B cell (primary cell): ENCODE data around the gene C1orf105. TPM values are rescaled to one million over a fixed set of nuclear protein-coding genes. Genes with fewer than 3 reads are reported as not detected.

Experiments used
- ATAC-seq: fragments of 200-7000 bp; cut with Tn5 transposase; one replicate; pipeline ENCODE4 v1.10.0; 2021; ENCODE audit warnings: low read depth, mild to moderate bottlenecking, moderate number of reproducible peaks, moderate library complexity
- CTCF ChIA-PET: fragments of 350-600 bp; sonication (Branson Sonifier 250); formaldehyde crosslinking; loops from one replicate; lab custom pipeline; 2021; ENCODE audit warnings: antibody characterized with exemption, inconsistent platforms; lab: Charles Lee
- POLR2A ChIA-PET: fragments of 350-600 bp; sonication (Branson Sonifier 250); formaldehyde crosslinking; loops from one replicate; lab custom pipeline; 2021; ENCODE audit warnings: antibody characterized with exemption; lab: Charles Lee
- DNase-seq: peaks from one replicate; pipeline ENCODE4 v3.0.0; 2013
- H2AFZ ChIP-seq: 2 replicates; pipeline ENCODE4 v1.6.1; 2012; ENCODE audit warnings: mild to moderate bottlenecking, low read depth, low read length; ENCODE audit not compliant: insufficient read depth, poor library complexity, severe bottlenecking
- H3K27ac ChIP-seq, 2 donors: 1 replicate in 1 of 2; 2 replicates in 1 of 2; pipeline ENCODE4 v1.5.1; 2012 to 2013; ENCODE audit warnings: low read length in 2 of 2, mild to moderate bottlenecking in 2 of 2, moderate library complexity in 1 of 2
- H3K27me3 ChIP-seq, 4 experiments: fragments of 200-600 bp in 1 of 4; sonication (generic) in 1 of 4; replicated peaks in 1 of 4; 1 replicate in 2 of 4; 2 replicates in 2 of 4; pipeline versions ENCODE4 v1.6.1 to v1.7.0; 2013 to 2016; ENCODE audit warnings: low read length in 3 of 4, mild to moderate bottlenecking in 2 of 4, mixed read lengths in 1 of 4, moderate library complexity in 1 of 4; ENCODE audit not compliant: insufficient read depth in 4 of 4, control insufficient read depth in 3 of 4; ENCODE audit errors: control extremely low read depth in 1 of 4
- H3K36me3 ChIP-seq, 2 experiments: replicated peaks in 1 of 2; 1 replicate in 1 of 2; 2 replicates in 1 of 2; pipeline versions ENCODE4 v1.6.1 to v1.7.1; 2013; ENCODE audit warnings: low read length in 1 of 2; ENCODE audit not compliant: insufficient read depth in 2 of 2, control insufficient read depth in 1 of 2; ENCODE audit errors: control extremely low read depth in 1 of 2, extremely low read depth in 1 of 2
- H3K4me1 ChIP-seq, 2 donors: fragments of 200-600 bp in 1 of 2; sonication (generic) in 1 of 2; 1 replicate in 1 of 2; 2 replicates in 1 of 2; pipeline versions ENCODE4 v1.5.1 to v1.6.1; 2013 to 2017; ENCODE audit warnings: low read length in 2 of 2; ENCODE audit not compliant: control insufficient read depth in 2 of 2, insufficient read depth in 2 of 2
- H3K4me2 ChIP-seq: replicated peaks from 2 replicates; pipeline ENCODE3; 2012; ENCODE audit warnings: mild to moderate bottlenecking, low read depth, low read length; ENCODE audit not compliant: poor library complexity, severe bottlenecking
- H3K4me3 ChIP-seq, 5 experiments: fragments of 200-600 bp in 1 of 5; sonication (generic) in 1 of 5; 1 replicate in 3 of 5; 2 replicates in 2 of 5; pipeline versions ENCODE4 v1.5.1 to v1.7.0; 2011 to 2016; ENCODE audit warnings: low read length in 4 of 5, mild to moderate bottlenecking in 4 of 5, low read depth in 2 of 5, control low read depth in 1 of 5, moderate library complexity in 1 of 5; ENCODE audit not compliant: insufficient read depth in 1 of 5; ENCODE audit errors: control extremely low read depth in 1 of 5, extremely low read depth in 1 of 5
- H3K79me2 ChIP-seq: fragments of 200-600 bp; sonication (generic); one replicate; pipeline ENCODE4 v1.6.0; 2016; ENCODE audit warnings: low read length; ENCODE audit not compliant: control insufficient read depth, insufficient read depth
- H3K9ac ChIP-seq: fragments of 200-600 bp; sonication (generic); 2 replicates; pipeline ENCODE4 v1.6.1; 2017; ENCODE audit warnings: mild to moderate bottlenecking, low read length, moderate library complexity
- H3K9me3 ChIP-seq, 3 donors: one replicate each; pipeline versions ENCODE4 v1.6.1 to v1.7.1; 2013; ENCODE audit warnings: low read length in 2 of 3; ENCODE audit not compliant: control insufficient read depth in 2 of 3, insufficient read depth in 1 of 3; ENCODE audit errors: control extremely low read depth in 1 of 3
- H4K20me1 ChIP-seq: 2 replicates; pipeline ENCODE4 v1.6.0; 2012; ENCODE audit warnings: mild to moderate bottlenecking, low read length; ENCODE audit not compliant: insufficient read depth, control insufficient read depth, poor library complexity, severe bottlenecking
- H3K27ac Mint-ChIP-seq: one replicate; pipeline ENCODE4 v1.8.0; 2021; ENCODE audit warnings: mixed read lengths
- H3K27me3 Mint-ChIP-seq: one replicate; pipeline ENCODE4 v1.8.0; 2021; ENCODE audit warnings: mixed read lengths
- H3K4me1 Mint-ChIP-seq: one replicate; pipeline ENCODE4 v1.8.0; 2021; ENCODE audit warnings: mixed read lengths
- H3K4me3 Mint-ChIP-seq: one replicate; pipeline ENCODE4 v1.8.0; 2021; ENCODE audit warnings: mixed read lengths
- H3K9me3 Mint-ChIP-seq: one replicate; pipeline ENCODE4 v1.8.0; 2022; ENCODE audit warnings: mixed read lengths; ENCODE audit not compliant: insufficient read depth
- CTCF ChIP-seq: fragments of 200-600 bp; IDR thresholded peaks from one replicate; pipeline ENCODE4 v1.8.0; 2022; ENCODE audit warnings: antibody characterized with exemption, mild to moderate bottlenecking
- EZH2 ChIP-seq: IDR thresholded peaks from 2 replicates; pipeline ENCODE4 v1.6.1; 2012; ENCODE audit warnings: borderline replicate concordance, low read depth, mild to moderate bottlenecking, moderate library complexity, low read length; ENCODE audit not compliant: insufficient read depth, poor library complexity, severe bottlenecking
- WGBS: methylation state at CpG from one replicate; pipeline ENCODE4 v1.1.5; 2013; ENCODE audit warnings: missing lambda C conversion rate; ENCODE audit not compliant: insufficient coverage; 5-methylcytosine and 5-hydroxymethylcytosine counted together
- intact Hi-C: fragments of 100-400 bp; cut with micrococcal nuclease; formaldehyde crosslinking; loops from one replicate; pipeline ENCODE4 v1.10.0; 2022
- polyA plus RNA-seq: library from polyadenylated mRNA; depleted of rRNA; stranded (reverse); fragments of >200 nt; gene quantifications from 2 replicates; pipeline ENCODE4 v1.2.3, GENCODE V29; 2012
- total RNA-seq, 2 donors: library from RNA; stranded (reverse); fragments of 120-200 nt in 1 of 2; gene quantifications; 1 replicate in 1 of 2; 2 replicates in 1 of 2; pipeline versions ENCODE4 v1.2.3 to v1.2.4, GENCODE V29; 2013 to 2022

The C1orf105 gene
- total and polyA plus RNA-seq, 2 donors (not counting 1 experiment from before 2014, with no cell fraction given): not detected

GRCh38 chr1:172406968-172407367 is 13.5 kb upstream of the C1orf105 start:
- Mint-ChIP-seq H3K4me3 (no peak overlapping the region), H3K27me3 (no peaks in the 10 kb centered on the region), H3K4me1 (no peaks in the 10 kb centered on the region), H3K27ac (no peak overlapping the region), H3K9me3 (no peaks in the 10 kb centered on the region)
- no peak for TF ChIP-seq CTCF
- no peak for TF ChIP-seq EZH2
- WGBS: no CpG with 5 or more reads among the region's 1 CpG
- Histone ChIP-seq H3K27ac (no peak overlapping the region), H3K4me3 (no peak overlapping the region), H3K9me3 (no peaks in the 10 kb centered on the region), H3K4me1 (no peaks in the 10 kb centered on the region), H4K20me1 (no peaks in the 10 kb centered on the region), H3K79me2 (no peaks in the 10 kb centered on the region), H2AFZ (no peak overlapping the region), H3K27me3 (no peaks in the 10 kb centered on the region), H3K9ac (no peak overlapping the region), H3K36me3 (no peaks in the 10 kb centered on the region), H3K4me2 (no peak overlapping the region)
- DNase-seq: no peak
- ATAC-seq: no peak
- intact Hi-C loops: no loop called here
- ChIA-PET CTCF (no interaction called here), POLR2A (no interaction called here)

- CTCF ChIA-PET: interaction anchor here (0.9 to 1.2 kb wide), 3 partner anchors 9 to 318 kb away, joined by 3 to 4 read pairs (median 4); no protein-coding TSS in a partner anchor
- WGBS: no CpG with 5 or more reads among the region's 1 CpG
- no peak overlapping the region for H2AFZ ChIP-seq
- POLR2A ChIA-PET: no interaction called here
- DNase-seq: no peak
- H3K4me1 Mint-ChIP-seq: no peaks in the 10 kb centered on the region
- no peaks in the 10 kb centered on the region for H4K20me1 ChIP-seq
- no peaks in the 10 kb centered on the region for H3K9me3 ChIP-seq
- no peaks in the 10 kb centered on the region for H3K4me1 ChIP-seq
- H3K4me2 ChIP-seq: no peak overlapping the region
- ATAC-seq: no peak
- H3K27me3 ChIP-seq: no peaks in the 10 kb centered on the region
- no peak overlapping the region for H3K4me3 ChIP-seq
- H3K36me3 ChIP-seq: no peaks in the 10 kb centered on the region
- H3K4me3 Mint-ChIP-seq: no peak overlapping the region
- H3K27me3 Mint-ChIP-seq: no peaks in the 10 kb centered on the region
- H3K79me2 ChIP-seq: no peaks in the 10 kb centered on the region
- no peak for TF ChIP-seq CTCF
- no peak for TF ChIP-seq EZH2
- H3K27ac Mint-ChIP-seq: no peak overlapping the region
- H3K9ac ChIP-seq: no peak overlapping the region
- no peaks in the 10 kb centered on the region for H3K9me3 Mint-ChIP-seq
- intact Hi-C loops: no loop called here
- no peak overlapping the region for H3K27ac ChIP-seq
Measured at GRCh38 chr1:172408958-172409357, 11.5 kb upstream of the C1orf105 start.
